NCI-H1092 treated with DMSO at 0.1 percent for 48 hours (cell line): ENCODE measurements around the gene ITGAE.
"Not testable (repeated sequence)": the region's sequence is repeated elsewhere in the genome, so short reads cannot be mapped to it uniquely, and the experiment has no call there.

Experiments used
- DNase-seq: peaks from one replicate; lab custom pipeline; 2025; lab: John Stamatoyannopoulos, UW

The ITGAE gene

GRCh38 chr17:3795390-3796102 is 5.4 kb downstream of the ITGAE start:
- no peak for DNase-seq

GRCh38 chr17:3794557-3795389 is 6.2 kb downstream of the ITGAE start:
- DNase-seq = no peak

GRCh38 chr17:3794152-3794551 is 6.8 kb downstream of the ITGAE start:
- DNase-seq = not testable (repeated sequence)

DNA sequence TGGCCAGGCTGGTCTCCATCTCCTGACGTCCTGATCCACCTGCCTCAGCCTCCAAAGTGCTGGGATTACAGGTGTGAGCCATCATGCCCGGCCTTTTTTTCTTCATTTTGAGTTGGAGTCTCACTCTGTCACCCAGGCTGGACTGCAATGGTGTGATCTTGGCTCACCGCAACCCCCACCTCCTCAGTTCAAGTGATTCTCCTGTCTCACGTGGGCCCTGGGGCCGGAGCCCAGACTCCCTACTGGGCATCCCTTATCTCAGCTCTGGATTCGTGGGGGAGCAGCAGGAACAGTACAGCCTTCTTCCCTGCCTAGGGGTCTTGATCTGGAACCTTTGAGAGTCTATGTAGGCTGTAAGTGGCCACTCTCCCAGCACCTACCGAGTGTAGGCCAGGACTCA is 7.7 kb downstream of the ITGAE start:
- not testable (repeated sequence) for DNase-seq

- peak; percentile 28 for DNase-seq
Observed at GRCh38 chr17:3792481-3792880, 8.5 kb downstream of the ITGAE start.

GRCh38 chr17:3788200-3788599 is 12.8 kb downstream of the ITGAE start:
- DNase-seq = no peak

DNA sequence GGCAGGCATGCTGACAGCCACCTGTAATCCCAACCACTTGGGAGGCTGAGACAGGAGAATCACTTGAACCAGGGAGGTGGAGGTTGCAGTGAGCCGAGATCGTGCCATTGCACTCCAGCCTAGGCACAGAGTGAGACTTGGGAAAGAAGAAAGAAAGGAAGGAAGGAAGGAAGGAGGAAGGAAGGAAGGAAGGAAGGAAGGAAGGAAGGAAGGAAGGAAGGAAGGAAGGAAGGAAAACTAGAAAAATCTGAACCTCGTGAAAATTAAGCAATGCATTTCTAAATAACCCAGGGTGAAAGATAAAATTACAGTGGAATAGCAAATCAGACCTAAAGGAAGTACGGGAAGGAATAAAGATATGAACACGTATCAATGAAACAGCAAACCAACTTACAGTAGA is 15.7 kb downstream of the ITGAE start:
- DNase-seq = not testable (repeated sequence)

- DNase-seq = no peak
Observed at GRCh38 chr17:3782751-3783150, 18.2 kb downstream of the ITGAE start.

GRCh38 chr17:3780986-3781385 is 20.0 kb downstream of the ITGAE start:
- no peak for DNase-seq

GRCh38 chr17:3777366-3778120 is 23.4 kb downstream of the ITGAE start:
- DNase-seq = no peak

- no peak for DNase-seq
Observed at GRCh38 chr17:3773966-3774365, 27.0 kb downstream of the ITGAE start.

DNA sequence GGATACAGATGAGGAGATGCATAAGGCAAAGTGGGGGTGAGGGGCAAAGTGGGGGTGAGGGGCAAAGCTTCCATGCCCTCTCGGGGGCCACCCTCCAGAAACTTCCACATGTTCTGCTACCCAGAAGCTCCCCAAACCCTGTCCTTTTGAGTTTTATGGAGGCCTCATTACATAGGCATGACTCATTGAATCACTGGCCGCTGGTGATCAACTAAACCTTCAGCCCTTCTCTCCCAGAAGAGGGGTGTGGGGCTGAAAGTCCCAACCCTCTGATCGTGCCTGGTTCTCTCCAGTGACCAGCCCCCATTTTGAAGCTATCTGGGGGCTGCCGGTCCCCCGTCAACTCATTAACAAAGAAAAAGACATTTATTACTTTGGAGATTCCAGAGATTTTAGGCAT is 27.5 kb downstream of the ITGAE start:
- DNase-seq = no peak

- no peak for DNase-seq
Observed at GRCh38 chr17:3772764-3773163, 28.2 kb downstream of the ITGAE start.

GRCh38 chr17:3771140-3771539 is 29.8 kb downstream of the ITGAE start:
- no peak for DNase-seq

DNA sequence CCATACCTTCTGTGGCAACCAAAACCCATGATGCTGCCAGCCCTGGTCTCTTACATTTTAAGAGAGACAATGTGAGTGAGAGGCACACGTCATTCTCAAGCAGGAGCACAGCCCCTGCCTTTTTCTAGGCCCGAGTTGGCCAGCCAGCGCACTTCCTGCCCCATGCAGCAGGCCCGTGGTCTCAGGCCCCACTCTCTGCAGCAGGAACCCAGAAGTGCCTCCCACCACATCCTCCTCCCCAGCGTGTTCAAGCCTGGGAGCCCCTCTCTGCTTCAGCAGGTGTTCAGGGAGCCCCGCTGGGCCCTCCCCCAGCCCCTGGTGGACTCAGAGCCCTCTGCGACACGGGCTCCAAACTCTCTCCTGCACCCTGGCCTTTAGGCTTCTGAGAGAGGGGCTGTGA is 30.5 kb downstream of the ITGAE start:
- no peak for DNase-seq

GRCh38 chr17:3768769-3769168 is 32.2 kb downstream of the ITGAE start:
- DNase-seq = no peak

- no peak for DNase-seq
Observed at GRCh38 chr17:3768341-3768740, 32.6 kb downstream of the ITGAE start.

- DNase-seq = no peak
Observed at GRCh38 chr17:3766779-3767178, 34.2 kb downstream of the ITGAE start.

GRCh38 chr17:3765981-3766380 is 35.0 kb downstream of the ITGAE start:
- no peak for DNase-seq

GRCh38 chr17:3763777-3764170 is 37.2 kb downstream of the ITGAE start:
- no peak for DNase-seq

DNA sequence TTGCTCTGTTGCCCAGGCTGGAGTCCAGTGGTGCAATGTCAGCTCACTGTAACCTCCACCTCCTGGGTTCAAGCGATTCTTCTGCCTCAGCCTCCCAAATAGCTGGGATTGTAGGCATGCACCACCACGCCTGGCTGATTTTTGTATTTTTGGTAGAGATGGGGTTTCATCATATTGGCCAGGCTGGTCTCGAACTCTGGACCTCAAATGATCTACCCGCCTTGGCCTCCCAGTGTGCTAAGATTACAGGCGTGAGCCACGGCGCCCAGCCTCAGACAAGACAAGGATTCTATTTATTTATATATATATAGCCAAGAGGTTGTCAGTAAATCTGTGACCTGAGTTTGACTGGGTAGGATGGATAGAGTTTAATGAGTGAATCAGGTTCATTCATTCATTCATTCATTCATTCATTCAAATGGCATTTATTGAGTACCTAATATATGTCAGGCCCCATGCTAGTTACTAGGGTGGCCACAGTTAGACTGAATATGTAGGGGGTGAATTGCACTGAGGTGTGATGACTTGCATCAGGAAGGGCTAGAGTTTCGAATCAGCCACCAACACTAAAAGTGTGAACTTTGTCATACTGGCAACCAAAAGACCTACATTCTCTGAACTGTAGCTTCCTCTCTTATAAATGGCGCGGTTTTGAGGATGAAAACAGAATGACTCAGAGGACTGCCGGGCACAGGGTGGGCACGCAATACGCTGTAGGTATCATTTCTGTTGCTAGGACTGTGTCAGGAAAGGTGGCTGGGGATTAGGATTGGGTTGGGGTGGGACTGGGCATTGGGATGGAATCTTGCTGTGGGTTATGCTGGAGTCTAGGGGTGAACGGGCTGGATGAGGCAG is 37.8 kb downstream of the ITGAE start:
- no peak for DNase-seq

GRCh38 chr17:3761918-3762380 is 39.0 kb downstream of the ITGAE start:
- DNase-seq = no peak
